PC-3 (cell line): ENCODE data around the gene CASK. TPM values are rescaled to one million over a fixed set of nuclear protein-coding genes. Genes with fewer than 3 reads are reported as not detected.

Experiments used
- ATAC-seq: fragments of 200-7000 bp; cut with Tn5 transposase; 2 replicates; pipeline ENCODE4 v1.9.1; 2020; ENCODE audit warnings: mild to moderate bottlenecking, moderate library complexity
- BruUV-seq: library from RNA; stranded (reverse); fragments of 400-500 nt; replicated peaks from 2 replicates; lab custom pipeline; 2021; lab: Mats Ljungman, UMichigan
- CTCF ChIA-PET: fragments of 300-600 bp; sonication (Branson Sonifier 250); formaldehyde crosslinking; loops from one replicate; lab custom pipeline; 2022; ENCODE audit warnings: antibody characterized with exemption; lab: Charles Lee
- POLR2A ChIA-PET: fragments of 300-600 bp; sonication (Branson Sonifier 250); formaldehyde crosslinking; loops from one replicate; lab custom pipeline; 2022; ENCODE audit warnings: antibody characterized with exemption; ENCODE audit not compliant: unreplicated experiment; lab: Charles Lee
- DNase-seq: peaks from one replicate; pipeline ENCODE4 v3.0.0-alpha.2; 2015
- H2AFZ ChIP-seq: fragments of 300-600 bp; sonication (generic); 2 replicates; pipeline ENCODE4 v1.6.0; 2016; ENCODE audit warnings: antibody characterized with exemption, low read length
- H3F3A ChIP-seq: fragments of 300-600 bp; sonication (generic); one replicate; pipeline ENCODE4 v1.6.0; 2017; ENCODE audit warnings: antibody characterized with exemption, low read length, control low read depth, mild to moderate bottlenecking; ENCODE audit not compliant: unreplicated experiment
- H3K27ac ChIP-seq: fragments of 300-600 bp; sonication (generic); 2 replicates; pipeline ENCODE4 v1.5.1; 2016; ENCODE audit warnings: mild to moderate bottlenecking, low read length
- H3K27me3 ChIP-seq: fragments of 300-600 bp; sonication (generic); 2 replicates; pipeline ENCODE4 v1.6.1; 2016; ENCODE audit warnings: low read length, mixed read lengths
- H3K36me3 ChIP-seq: fragments of 300-600 bp; sonication (generic); 2 replicates; pipeline ENCODE4 v1.6.1; 2016; ENCODE audit warnings: low read depth, mixed run types, low read length, mixed read lengths
- H3K4me1 ChIP-seq: fragments of 300-600 bp; sonication (generic); 2 replicates; pipeline ENCODE4 v1.5.1; 2016; ENCODE audit warnings: low read length; ENCODE audit not compliant: insufficient read depth
- H3K4me2 ChIP-seq: fragments of 300-600 bp; sonication (generic); 2 replicates; pipeline ENCODE4 v1.6.0; 2016; ENCODE audit warnings: low read length
- H3K4me3 ChIP-seq: fragments of 300-600 bp; sonication (generic); 2 replicates; pipeline ENCODE4 v1.5.1; 2016; ENCODE audit warnings: mild to moderate bottlenecking, low read length, mixed read lengths
- H3K79me2 ChIP-seq: fragments of 300-600 bp; sonication (generic); 2 replicates; pipeline ENCODE4 v1.6.1; 2017; ENCODE audit warnings: low read length, mixed read lengths
- H3K9ac ChIP-seq: fragments of 300-600 bp; sonication (generic); 2 replicates; pipeline ENCODE4 v1.6.0; 2016; ENCODE audit warnings: mild to moderate bottlenecking, low read length
- H3K9me2 ChIP-seq: fragments of 300-600 bp; sonication (generic); replicated peaks from 2 replicates; pipeline ENCODE4 v1.6.1; 2016; ENCODE audit warnings: mixed run types, low read length, mixed read lengths
- H3K9me3 ChIP-seq: fragments of 300-600 bp; sonication (generic); 2 replicates; pipeline ENCODE4 v1.6.1; 2016; ENCODE audit warnings: low read length, mixed read lengths
- H4K20me1 ChIP-seq: fragments of 300-600 bp; sonication (generic); 2 replicates; pipeline ENCODE4 v1.6.1; 2016; ENCODE audit warnings: low read length, mixed read lengths
- EZH2 ChIP-seq: fragments of 300-600 bp; sonication (generic); IDR thresholded peaks from one replicate; pipeline ENCODE4 v1.6.1; 2017; ENCODE audit warnings: antibody characterized with exemption, mild to moderate bottlenecking, low read length; ENCODE audit not compliant: unreplicated experiment
- EZH2phosphoT487 ChIP-seq: fragments of 300-600 bp; sonication (generic); IDR thresholded peaks from 2 replicates; pipeline ENCODE4 v1.6.1; 2018; ENCODE audit warnings: mild to moderate bottlenecking, antibody characterized with exemption, low read length, borderline replicate concordance
- intact Hi-C: fragments of 100-400 bp; cut with micrococcal nuclease; formaldehyde crosslinking; loops from 2 replicates; pipeline ENCODE4 v1.9.0; 2023
- total RNA-seq: library from RNA; depleted of rRNA; stranded (reverse); fragments of >200 nt; gene quantifications from 2 replicates; pipeline ENCODE4 v1.2.3, GENCODE V29; 2014
- TF ChIP-seq, protein P1 (sequence below): fragments of 300-600 bp; sonication (generic); conservative IDR thresholded peaks from 2 replicates; pipeline ENCODE4 v1.5.1; 2017; ENCODE audit warnings: antibody characterized with exemption, low read depth, mild to moderate bottlenecking, low read length

CASK gene
- total RNA-seq, 1 experiment from 2014 or later = 21.4 TPM

DNA sequence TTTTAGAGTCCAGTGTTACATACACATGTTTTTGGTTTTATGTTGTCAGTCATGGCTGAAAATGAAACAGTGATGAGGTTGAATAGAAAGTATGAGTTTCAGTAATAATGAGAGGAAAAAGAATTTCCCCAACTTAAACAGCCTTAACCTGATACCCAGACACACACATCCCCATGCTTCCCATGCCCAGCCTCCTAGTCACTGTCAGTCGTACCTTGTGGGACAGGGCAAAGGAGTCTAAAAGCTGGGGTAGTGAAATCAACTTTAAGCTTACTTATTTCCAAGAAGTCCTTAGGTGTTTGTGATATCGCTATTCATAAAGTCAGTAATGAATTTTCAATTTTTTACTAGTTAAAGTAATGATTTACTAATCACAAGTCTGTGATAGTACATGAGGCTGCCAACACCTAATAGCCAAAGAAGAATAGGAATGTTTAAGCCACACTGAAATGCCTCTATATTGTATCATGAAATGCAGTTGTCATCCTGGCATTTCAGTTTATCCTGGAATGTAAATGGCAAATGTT, 258.9 kb downstream of the CASK start:
- Histone ChIP-seq H3K9ac (no peak overlapping the region), H3K27ac (no peak overlapping the region), H3K9me2 (no peaks in the 10 kb centered on the region), H3K4me3 (no peak overlapping the region), H3K27me3 (no peaks in the 10 kb centered on the region), H2AFZ (no peak overlapping the region), H3K4me1 (peaks cover 9% of the 10 kb centered on the region), H3K4me2 (no peak overlapping the region), H3K9me3 (no peaks in the 10 kb centered on the region), H3K79me2 (no peaks in the 10 kb centered on the region), H4K20me1 (no peaks in the 10 kb centered on the region), H3F3A (no peaks in the 10 kb centered on the region), H3K36me3 (no peaks in the 10 kb centered on the region)
- BruUV-seq = no TSS peak
- CTCF ChIA-PET = no interaction called here
- TF ChIP-seq, protein P1, sequence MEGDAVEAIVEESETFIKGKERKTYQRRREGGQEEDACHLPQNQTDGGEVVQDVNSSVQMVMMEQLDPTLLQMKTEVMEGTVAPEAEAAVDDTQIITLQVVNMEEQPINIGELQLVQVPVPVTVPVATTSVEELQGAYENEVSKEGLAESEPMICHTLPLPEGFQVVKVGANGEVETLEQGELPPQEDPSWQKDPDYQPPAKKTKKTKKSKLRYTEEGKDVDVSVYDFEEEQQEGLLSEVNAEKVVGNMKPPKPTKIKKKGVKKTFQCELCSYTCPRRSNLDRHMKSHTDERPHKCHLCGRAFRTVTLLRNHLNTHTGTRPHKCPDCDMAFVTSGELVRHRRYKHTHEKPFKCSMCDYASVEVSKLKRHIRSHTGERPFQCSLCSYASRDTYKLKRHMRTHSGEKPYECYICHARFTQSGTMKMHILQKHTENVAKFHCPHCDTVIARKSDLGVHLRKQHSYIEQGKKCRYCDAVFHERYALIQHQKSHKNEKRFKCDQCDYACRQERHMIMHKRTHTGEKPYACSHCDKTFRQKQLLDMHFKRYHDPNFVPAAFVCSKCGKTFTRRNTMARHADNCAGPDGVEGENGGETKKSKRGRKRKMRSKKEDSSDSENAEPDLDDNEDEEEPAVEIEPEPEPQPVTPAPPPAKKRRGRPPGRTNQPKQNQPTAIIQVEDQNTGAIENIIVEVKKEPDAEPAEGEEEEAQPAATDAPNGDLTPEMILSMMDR = no peak
- TF ChIP-seq EZH2 = no peak
- TF ChIP-seq EZH2phosphoT487 = no peak
- intact Hi-C loops = no loop called here
- ATAC-seq = no peak
- no peak for DNase-seq
- POLR2A ChIA-PET = no interaction called here

DNA sequence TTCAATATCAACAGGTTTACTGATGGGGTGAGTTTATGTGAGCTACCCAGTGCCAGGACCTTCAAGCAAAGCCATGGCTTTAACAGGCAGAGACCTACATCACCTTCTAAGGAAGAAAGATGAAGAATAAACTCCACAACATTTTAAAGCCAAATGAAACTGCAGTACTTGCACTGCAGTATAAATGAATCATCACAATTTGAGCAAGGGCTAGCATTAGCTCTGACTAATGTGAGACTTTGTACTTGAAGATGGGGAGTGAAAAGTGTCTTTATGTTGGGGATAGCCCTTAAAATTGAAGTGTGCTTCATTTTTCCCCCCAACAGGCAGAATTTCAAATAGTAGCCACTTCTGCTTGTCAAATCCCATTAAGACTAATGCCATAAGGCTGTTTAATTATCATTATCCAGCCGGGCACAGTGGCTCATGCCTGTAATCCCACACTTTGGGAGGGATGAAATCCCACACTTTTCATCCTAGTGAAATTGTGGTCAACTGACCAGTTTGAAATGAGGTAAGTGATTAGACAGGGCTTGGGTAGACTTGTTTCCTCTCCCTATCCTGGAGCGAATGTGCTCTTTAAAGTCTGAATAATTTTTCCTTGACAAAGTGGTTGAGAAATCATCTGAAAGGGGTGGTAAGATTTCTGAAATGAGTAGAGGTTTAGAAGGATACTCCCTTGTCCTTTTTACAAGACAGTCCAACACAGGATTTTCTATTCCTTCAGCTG, 261.8 kb downstream of the CASK start:
- intact Hi-C loops = no loop called here
- DNase-seq = peak; percentile 20
- Histone ChIP-seq H4K20me1 (no peaks in the 10 kb centered on the region), H3F3A (no peaks in the 10 kb centered on the region), H3K9ac (no peak overlapping the region), H3K27ac (no peak overlapping the region), H3K9me3 (no peaks in the 10 kb centered on the region), H3K9me2 (no peaks in the 10 kb centered on the region), H3K27me3 (no peaks in the 10 kb centered on the region), H3K79me2 (no peaks in the 10 kb centered on the region), H3K36me3 (no peaks in the 10 kb centered on the region), H2AFZ (no peak overlapping the region), H3K4me1 (no peaks in the 10 kb centered on the region), H3K4me2 (no peak overlapping the region), H3K4me3 (no peak overlapping the region)
- no TSS peak for BruUV-seq
- ChIA-PET CTCF (no interaction called here), POLR2A (no interaction called here)
- TF ChIP-seq EZH2 = no peak
- TF ChIP-seq, protein P1 = no peak
- TF ChIP-seq EZH2phosphoT487 = no peak
- ATAC-seq = peak; percentile 63; the same call in 1 of the 2 replicates

DNA sequence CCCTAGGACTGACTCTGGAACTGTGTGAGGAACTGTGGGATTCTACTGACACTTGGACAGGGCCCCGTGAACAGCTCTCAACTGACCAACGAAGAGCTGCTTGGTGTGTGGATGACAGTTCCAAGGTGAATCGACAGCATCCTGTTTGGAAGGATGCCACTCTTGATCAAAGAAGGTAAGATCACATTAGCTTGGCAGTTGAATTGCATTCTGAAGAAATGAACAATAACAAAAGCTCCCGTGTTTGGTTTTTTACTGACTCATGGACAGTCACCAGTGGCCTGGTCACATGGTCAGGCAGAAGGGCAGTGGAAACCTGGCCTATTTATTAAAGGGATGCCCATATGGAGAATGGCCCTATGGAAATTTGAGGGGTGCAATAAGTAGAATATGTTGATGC, 267.7 kb downstream of the CASK start:
- no peak overlapping the region for H3K4me3 ChIP-seq
- ATAC-seq = peak; percentile 94
- TF ChIP-seq, protein P1 = no peak
- TF ChIP-seq EZH2phosphoT487 (no peak), EZH2 (no peak)
- H3K4me2 ChIP-seq = peak overlapping the region; percentile 36; the same call in 1 of the 2 replicates
- no peaks in the 10 kb centered on the region for H4K20me1 ChIP-seq
- H3K27me3 ChIP-seq = no peaks in the 10 kb centered on the region
- H3K27ac ChIP-seq = peak overlapping the region; percentile 70
- H3K79me2 ChIP-seq = no peaks in the 10 kb centered on the region
- no peaks in the 10 kb centered on the region for H3F3A ChIP-seq
- no TSS peak for BruUV-seq
- intact Hi-C loops = loop anchor here (2.0 kb wide), 1 partner anchor 75 kb away; no protein-coding TSS in a partner anchor
- H3K9me3 ChIP-seq = no peaks in the 10 kb centered on the region
- ChIA-PET CTCF (no interaction called here), POLR2A (no interaction called here)
- H3K36me3 ChIP-seq = no peaks in the 10 kb centered on the region; the same call in 1 of the 2 replicates
- no peaks in the 10 kb centered on the region for H3K9me2 ChIP-seq
- peak; percentile 88 for DNase-seq
- H3K9ac ChIP-seq = no peak overlapping the region
- H3K4me1 ChIP-seq = peaks cover 15% of the 10 kb centered on the region
- H2AFZ ChIP-seq = no peak overlapping the region
